GM18867 (cell line): ENCODE measurements around the gene MGLL.
A peak's percentile ranks its signal among the peaks of the same experiment; 100 is the strongest.

Experiments
- ATAC-seq: cut with Tn5 transposase; IDR thresholded peaks from one replicate; pipeline ENCODE4 v1.9.1; 2021; ENCODE audit warnings: mild to moderate bottlenecking, moderate library complexity; ENCODE audit not compliant: unreplicated experiment

Gene MGLL

GRCh38 chr3:127760791-127761440, 61.4 kb downstream of the MGLL start:
- no peak for ATAC-seq

DNA sequence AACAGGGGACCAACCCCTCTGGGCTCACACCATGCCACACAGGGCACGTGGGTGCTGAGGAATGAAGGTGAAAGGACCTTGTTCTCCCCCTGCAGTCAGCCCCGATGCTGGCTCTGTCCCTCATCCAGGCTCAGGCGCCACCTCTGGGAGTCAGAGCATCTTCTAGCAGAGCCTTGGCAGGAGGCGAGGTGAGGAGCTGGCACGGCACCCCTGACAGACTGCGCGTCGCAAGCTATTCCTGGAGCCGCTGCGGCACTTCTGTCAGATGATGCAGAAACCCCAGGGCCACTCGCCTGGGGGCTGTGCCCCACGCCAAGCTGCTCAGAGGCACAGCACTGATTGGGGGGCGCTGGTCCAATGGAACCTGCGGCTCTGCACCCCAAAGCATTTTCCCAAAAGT, 62.0 kb downstream of the MGLL start:
- no peak for ATAC-seq

GRCh38 chr3:127759826-127760225, 62.5 kb downstream of the MGLL start:
- ATAC-seq = no peak

GRCh38 chr3:127758013-127758412, 64.3 kb downstream of the MGLL start:
- no peak for ATAC-seq

- ATAC-seq = no peak
Observed at GRCh38 chr3:127755305-127755681, 67.0 kb downstream of the MGLL start.

GRCh38 chr3:127754411-127755304, 67.7 kb downstream of the MGLL start:
- peak; percentile 12 for ATAC-seq

- ATAC-seq = peak; percentile 24
Observed at GRCh38 chr3:127753898-127754410, 68.4 kb downstream of the MGLL start.

DNA sequence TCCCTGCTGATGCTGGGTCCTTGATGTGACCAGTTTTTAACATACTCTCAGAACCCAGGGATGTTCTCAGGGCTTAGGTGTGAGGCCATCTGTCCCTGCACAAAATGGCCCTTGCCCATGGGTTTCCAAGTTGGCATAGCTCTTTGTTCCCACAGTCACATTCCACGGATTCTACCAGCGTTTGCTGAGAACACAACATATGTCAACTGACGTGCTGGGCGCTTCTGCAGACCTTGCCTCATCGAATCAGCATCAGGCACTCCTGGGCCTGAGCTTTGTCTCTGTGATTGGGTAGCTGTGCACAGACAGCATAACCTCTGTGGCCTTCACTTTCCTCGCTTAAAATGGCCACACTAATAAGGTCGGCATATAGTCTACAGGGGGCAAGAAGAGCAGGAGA, 69.0 kb downstream of the MGLL start:
- ATAC-seq = no peak

GRCh38 chr3:127751782-127752181, 70.5 kb downstream of the MGLL start:
- ATAC-seq = peak; percentile 21

- no peak for ATAC-seq
Observed at GRCh38 chr3:127751163-127751621, 71.1 kb downstream of the MGLL start.

- peak; percentile 37 for ATAC-seq
Observed at GRCh38 chr3:127750226-127751031, 71.9 kb downstream of the MGLL start.

GRCh38 chr3:127749787-127750225, 72.5 kb downstream of the MGLL start:
- ATAC-seq = peak; percentile 2

GRCh38 chr3:127749361-127749760, 73.0 kb downstream of the MGLL start:
- no peak for ATAC-seq

DNA sequence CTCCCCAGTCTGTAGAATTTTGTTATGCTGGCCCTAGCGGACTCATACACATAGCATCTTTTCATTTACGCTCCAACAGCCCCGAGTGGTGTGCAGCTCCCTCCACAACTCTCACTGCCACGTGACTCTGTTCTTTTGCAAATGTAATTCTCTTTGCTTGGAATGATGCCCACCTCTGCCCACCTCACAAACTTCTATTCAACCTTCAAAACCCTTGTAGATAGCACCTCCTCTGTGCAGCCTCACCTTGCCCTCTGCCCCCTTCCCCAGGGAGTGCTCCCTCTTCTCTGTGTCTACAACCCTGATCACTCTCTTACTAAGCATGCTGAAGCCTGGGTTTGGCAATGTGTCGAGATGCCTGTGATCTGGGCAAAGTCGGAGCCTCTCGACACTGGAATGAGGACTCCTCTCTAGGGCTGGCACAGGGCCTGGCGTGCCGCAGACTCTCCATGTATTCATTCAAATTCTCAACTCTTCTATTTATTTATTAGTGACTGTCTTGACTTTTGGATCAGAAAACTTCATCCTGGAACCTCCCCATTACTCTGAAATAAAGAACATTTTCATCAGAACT, 73.5 kb downstream of the MGLL start:
- no peak for ATAC-seq

GRCh38 chr3:127747751-127748521, 74.4 kb downstream of the MGLL start:
- ATAC-seq = no peak

- no peak for ATAC-seq
Observed at GRCh38 chr3:127747066-127747465, 75.2 kb downstream of the MGLL start.

- ATAC-seq = no peak
Observed at GRCh38 chr3:127746400-127747057, 75.8 kb downstream of the MGLL start.

GRCh38 chr3:127745656-127746399, 76.5 kb downstream of the MGLL start:
- no peak for ATAC-seq

DNA sequence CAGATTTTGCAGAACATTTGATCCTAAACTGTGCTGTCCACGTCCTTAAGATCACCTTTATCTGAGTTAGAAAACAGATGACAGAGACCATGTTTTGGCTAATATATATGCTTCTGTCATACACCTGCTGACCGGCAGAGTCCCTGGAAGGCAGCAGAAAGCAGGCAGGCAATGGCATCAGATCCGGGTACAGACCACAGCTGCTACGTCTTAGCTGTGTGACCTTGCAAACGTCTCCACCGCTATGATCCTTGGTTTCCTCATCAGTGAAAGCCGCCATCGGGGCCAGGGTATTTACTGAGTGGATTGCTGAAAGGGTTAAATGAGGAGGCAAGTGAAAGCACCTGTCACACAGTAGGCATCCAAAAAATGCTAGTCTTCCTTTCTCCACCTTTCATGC, 77.4 kb downstream of the MGLL start:
- ATAC-seq = no peak
